A673 (cell line): ENCODE data around the gene NLRC5. TPM values are rescaled to one million over a fixed set of nuclear protein-coding genes. Genes with fewer than 3 reads are reported as not detected.
"Not testable (repeated sequence)": the region's sequence is repeated elsewhere in the genome, so short reads cannot be mapped to it uniquely, and the experiment has no call there.

Source experiments
- BruUV-seq: library from RNA; stranded (reverse); fragments of 400-500 nt; replicated peaks from 2 replicates; lab custom pipeline; 2021; lab: Mats Ljungman, UMichigan
- CTCF ChIA-PET: fragments of 300-600 bp; sonication (Branson Sonifier 250); formaldehyde crosslinking; loops from one replicate; lab custom pipeline; 2022; ENCODE audit warnings: antibody characterized with exemption; lab: Charles Lee
- POLR2A ChIA-PET: fragments of 300-600 bp; sonication (Branson Sonifier 250); formaldehyde crosslinking; loops from one replicate; lab custom pipeline; 2022; ENCODE audit warnings: antibody characterized with exemption; ENCODE audit not compliant: low non-redundant PET; lab: Charles Lee
- DNase-seq: peaks from one replicate; pipeline ENCODE4 v3.0.0-alpha.2; 2015; ENCODE audit warnings: low spot score
- H3K27ac ChIP-seq: fragments of 200-600 bp; sonication (generic); 2 replicates; pipeline ENCODE4 v1.5.1; 2016; ENCODE audit warnings: mixed run types, low read depth, mild to moderate bottlenecking, mixed read lengths, antibody characterized with exemption, low read length; ENCODE audit not compliant: poor library complexity, severe bottlenecking
- H3K27me3 ChIP-seq: fragments of 200-600 bp; sonication (generic); replicated peaks from 2 replicates; pipeline ENCODE4 v1.6.1; 2017; ENCODE audit warnings: mixed run types, low read depth, mild to moderate bottlenecking, mixed read lengths, antibody characterized with exemption, low read length; ENCODE audit not compliant: insufficient read depth, poor library complexity
- H3K36me3 ChIP-seq: fragments of 200-600 bp; sonication (generic); 2 replicates; pipeline ENCODE4 v1.6.1; 2016; ENCODE audit warnings: mixed run types, mild to moderate bottlenecking, mixed read lengths, antibody characterized with exemption, low read length; ENCODE audit not compliant: insufficient read depth, poor library complexity, severe bottlenecking
- H3K4me1 ChIP-seq: fragments of 200-600 bp; sonication (generic); 2 replicates; pipeline ENCODE4 v1.6.1; 2017; ENCODE audit warnings: mixed run types, mild to moderate bottlenecking, mixed read lengths, antibody characterized with exemption, low read length; ENCODE audit not compliant: insufficient read depth, poor library complexity, severe bottlenecking
- H3K4me3 ChIP-seq: fragments of 200-600 bp; sonication (generic); 2 replicates; pipeline ENCODE4 v1.5.1; 2016; ENCODE audit warnings: low read depth, mixed run types, mild to moderate bottlenecking, mixed read lengths, low read length; ENCODE audit not compliant: poor library complexity, severe bottlenecking
- H3K9me3 ChIP-seq: fragments of 200-600 bp; sonication (generic); 2 replicates; pipeline ENCODE4 v1.6.1; 2016; ENCODE audit warnings: mixed run types, low read depth, mild to moderate bottlenecking, mixed read lengths, antibody characterized with exemption, low read length; ENCODE audit not compliant: poor library complexity, severe bottlenecking
- CTCF ChIP-seq: fragments of 300-800, 200-600 bp; sonication (generic); conservative IDR thresholded peaks from 2 replicates; pipeline ENCODE4 v1.5.1; 2017; ENCODE audit warnings: low read depth, mild to moderate bottlenecking, antibody characterized with exemption, low read length, moderate library complexity, mixed read lengths
- EZH2 ChIP-seq: fragments of 200-600 bp; sonication (generic); IDR thresholded peaks from 2 replicates; pipeline ENCODE4 v1.6.1; 2017; ENCODE audit warnings: borderline replicate concordance, low read depth, mild to moderate bottlenecking, mixed read lengths, antibody characterized with exemption, low read length; ENCODE audit not compliant: poor library complexity, severe bottlenecking
- intact Hi-C: fragments of 100-400 bp; cut with micrococcal nuclease; formaldehyde crosslinking; loops from one replicate; pipeline ENCODE4 v1.10.0; 2022; ENCODE audit not compliant: unreplicated experiment
- total RNA-seq: library from RNA; stranded (reverse); gene quantifications from 2 replicates; pipeline ENCODE4 v1.2.3, GENCODE V29; 2021

Gene NLRC5
- total RNA-seq, 1 experiment from 2014 or later = 13.1 TPM

- no peak for DNase-seq
- no peak for TF ChIP-seq CTCF
- no peak for TF ChIP-seq EZH2
- no peak overlapping the region for H3K27ac ChIP-seq
- no peaks in the 10 kb centered on the region for H3K9me3 ChIP-seq
- CTCF ChIA-PET = interaction anchor here (0.7 kb wide), 1 partner anchor 9 kb away, joined by 3 read pairs; no protein-coding TSS in a partner anchor
- no TSS peak for BruUV-seq
- H3K36me3 ChIP-seq = no peaks in the 10 kb centered on the region
- POLR2A ChIA-PET = no interaction called here
- no peaks in the 10 kb centered on the region for H3K4me1 ChIP-seq
- H3K4me3 ChIP-seq = no peak overlapping the region
- no peaks in the 10 kb centered on the region for H3K27me3 ChIP-seq
- intact Hi-C loops = no loop called here
Measured at GRCh38 chr16:56972403-56973293, 16.7 kb upstream of the NLRC5 start.

DNA sequence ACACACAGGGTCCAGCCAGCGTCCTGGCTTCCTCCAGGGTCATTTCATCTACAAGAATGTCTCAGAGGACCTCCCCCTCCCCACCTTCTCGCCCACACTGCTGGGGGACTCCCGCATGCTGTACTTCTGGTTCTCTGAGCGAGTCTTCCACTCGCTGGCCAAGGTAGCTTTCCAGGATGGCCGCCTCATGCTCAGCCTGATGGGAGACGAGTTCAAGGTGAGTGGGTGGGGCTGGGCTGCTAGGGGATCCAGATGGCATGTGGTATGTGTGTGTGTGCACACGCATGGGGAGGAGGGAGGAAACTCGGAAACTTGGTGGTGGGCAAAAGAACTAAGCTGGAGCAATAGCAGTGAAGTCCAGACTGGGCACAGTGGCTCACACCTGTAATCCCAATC, 16.1 kb upstream of the NLRC5 start:
- POLR2A ChIA-PET = no interaction called here
- H3K9me3 ChIP-seq = no peaks in the 10 kb centered on the region
- no peak for DNase-seq
- no peak for TF ChIP-seq CTCF
- no peak for TF ChIP-seq EZH2
- H3K4me1 ChIP-seq = no peaks in the 10 kb centered on the region
- H3K4me3 ChIP-seq = no peak overlapping the region
- intact Hi-C loops = no loop called here
- H3K27ac ChIP-seq = no peak overlapping the region
- H3K27me3 ChIP-seq = no peaks in the 10 kb centered on the region
- no peaks in the 10 kb centered on the region for H3K36me3 ChIP-seq
- CTCF ChIA-PET = interaction anchor here (0.7 kb wide), 1 partner anchor 9 kb away, joined by 3 read pairs; no protein-coding TSS in a partner anchor
- BruUV-seq = no TSS peak

DNA sequence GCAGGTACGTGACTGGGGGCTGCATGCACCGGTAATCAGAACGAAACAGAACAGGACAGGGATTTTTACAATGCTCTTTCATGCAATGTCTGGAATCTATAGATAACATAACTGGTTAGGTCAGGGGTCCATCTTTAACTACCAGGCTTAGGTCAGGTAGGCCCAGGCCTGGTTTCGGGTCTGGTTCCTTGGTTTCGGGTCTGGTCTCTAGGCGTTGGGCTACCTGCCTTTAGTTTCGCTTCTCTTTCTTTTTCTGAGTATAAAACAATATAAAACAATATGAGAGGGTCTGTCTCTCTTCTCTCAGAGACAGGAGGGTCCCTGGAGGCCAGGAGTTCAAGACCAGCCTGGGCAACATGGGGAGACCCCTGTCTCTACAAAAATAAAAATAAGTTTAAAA, 15.5 kb upstream of the NLRC5 start:
- DNase-seq, intact Hi-C loops, H3K27ac ChIP-seq, H3K4me3 ChIP-seq, H3K27me3 ChIP-seq, BruUV-seq, H3K4me1 ChIP-seq, H3K36me3 ChIP-seq, POLR2A ChIA-PET, H3K9me3 ChIP-seq: not testable (repeated sequence)
- CTCF ChIA-PET = interaction anchor here (0.7 kb wide), 1 partner anchor 10 kb away, joined by 3 read pairs; no protein-coding TSS in a partner anchor
